Purkinje cell (primary cell): Measurements from ENCODE around the gene PROK1. TPM values are rescaled to one million over a fixed set of nuclear protein-coding genes. Genes with fewer than 3 reads are reported as not detected.

Source experiments
- polyA plus RNA-seq: library from polyadenylated mRNA; unstranded; fragments of >200 nt; fragmentation: Nextera tagmentation; gene quantifications from 2 replicates; pipeline ENCODE4 v1.2.1, GENCODE V29; 2014

Gene PROK1, protein sequence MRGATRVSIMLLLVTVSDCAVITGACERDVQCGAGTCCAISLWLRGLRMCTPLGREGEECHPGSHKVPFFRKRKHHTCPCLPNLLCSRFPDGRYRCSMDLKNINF
- not detected in 2 replicates for polyA plus RNA-seq

DNA sequence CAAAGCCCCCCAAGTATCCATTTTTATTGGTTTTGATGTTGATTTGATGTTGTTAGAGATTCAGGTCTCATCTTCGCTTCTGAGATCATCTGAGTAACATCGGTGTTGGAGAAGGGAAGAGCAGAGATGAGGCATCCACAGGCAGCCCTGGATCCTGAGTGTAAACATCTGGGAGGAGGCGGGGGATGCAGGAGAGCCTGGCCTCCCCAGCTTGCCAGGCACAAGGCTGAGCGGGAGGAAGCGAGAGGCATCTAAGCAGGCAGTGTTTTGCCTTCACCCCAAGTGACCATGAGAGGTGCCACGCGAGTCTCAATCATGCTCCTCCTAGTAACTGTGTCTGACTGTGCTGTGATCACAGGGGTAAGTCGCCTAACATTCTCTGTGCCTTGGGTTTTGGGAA lies at the start of gene PROK1:
Gene PROK1 (plus strand): TSS at position 221 of the 400 bp plus-strand sequence. CDS start 68 bp downstream, at position 289.

DNA sequence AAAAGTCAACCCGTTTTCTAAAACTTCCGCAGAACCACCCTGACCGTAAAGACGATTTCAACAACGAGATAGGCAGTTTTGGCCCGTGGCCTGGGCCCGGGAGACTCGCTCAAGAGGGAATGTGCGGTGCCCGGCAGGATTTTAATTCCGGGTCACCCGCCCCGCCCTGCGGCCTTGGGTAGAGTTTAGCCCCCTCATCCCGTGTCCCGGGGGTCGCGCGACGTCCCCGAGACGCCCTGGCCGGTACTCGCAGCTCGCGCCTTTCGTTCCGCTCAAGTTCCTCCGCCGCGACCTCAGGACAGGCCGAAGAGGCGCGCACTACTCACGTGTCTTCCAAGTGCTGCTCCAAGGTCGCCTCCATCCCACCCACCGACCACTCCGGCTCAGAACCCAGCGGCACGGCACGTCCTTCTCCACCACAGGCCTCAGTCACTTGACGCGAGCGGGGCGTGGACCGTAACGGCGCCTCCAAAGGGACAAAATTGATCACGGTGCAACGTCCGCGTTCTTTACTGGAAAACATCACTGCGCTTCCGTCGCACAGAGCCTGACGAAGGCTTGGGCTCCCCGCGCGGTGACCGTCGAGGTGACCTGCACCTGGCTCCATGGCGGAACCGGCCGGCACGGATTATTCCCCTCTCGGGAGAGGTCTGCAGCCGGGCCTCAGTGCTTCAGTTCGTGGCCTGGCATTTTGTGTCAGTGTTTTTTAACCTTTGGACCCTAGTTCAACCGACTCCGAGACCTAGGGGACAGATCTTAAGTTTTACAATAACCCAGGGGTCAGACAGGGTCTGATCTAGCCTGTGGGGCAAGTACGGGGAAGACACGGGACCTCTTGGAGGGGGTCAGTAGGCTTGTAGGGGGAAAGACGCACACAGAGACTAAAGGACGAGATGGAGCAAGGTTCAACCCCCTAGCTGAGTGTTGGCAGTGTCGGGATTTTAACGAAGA lies 43.4 kb upstream of the PROK1 start, which contains the start of gene LAMTOR5:
Gene LAMTOR5 (minus strand): TSS at position 435 of the 951 bp plus-strand sequence. CDS start 74 bp downstream, at position 361.

Other genes starting within 250 kb of the PROK1 start
- 0.03 and 1.9 TPM in 2 replicates for gene KCNC4, start 240.8 kb upstream of the PROK1 start, polyA plus RNA-seq
- 2.2 and 3.8 TPM in 2 replicates for gene RBM15, start 111.8 kb upstream of the PROK1 start, polyA plus RNA-seq
- gene SLC16A4, start 60.1 kb upstream of the PROK1 start, polyA plus RNA-seq = 1.3 TPM in 1 of 2 replicates, not detected in the other
- gene LAMTOR5, start 43.5 kb upstream of the PROK1 start, polyA plus RNA-seq = 818 and 849 TPM in 2 replicates
- gene KCNA10, start 68.0 kb downstream of the PROK1 start, polyA plus RNA-seq = not detected in 2 replicates
- 55.5 and 87.7 TPM in 2 replicates for gene KCNA2, start 155.2 kb downstream of the PROK1 start, polyA plus RNA-seq
- not detected in 2 replicates for gene KCNA3, start 223.8 kb downstream of the PROK1 start, polyA plus RNA-seq